HG03039 (cell line): Measurements from ENCODE around the gene FERMT3.

Source experiments
- ATAC-seq: cut with Tn5 transposase; IDR thresholded peaks from one replicate; pipeline ENCODE4 v1.9.1; 2021; ENCODE audit warnings: mild to moderate bottlenecking, moderate library complexity; ENCODE audit not compliant: unreplicated experiment

FERMT3 gene

GRCh38 chr11:64185693-64186491 is 20.6 kb upstream of the FERMT3 start, which contains the start of gene STIP1:
STIP1 (plus strand) TSS chr11:64186171; CDS start chr11:64186262, 91 bp downstream.
- peak; percentile 81 for ATAC-seq

- peak; percentile 0 for ATAC-seq
Observed at GRCh38 chr11:64186492-64187165, 19.9 kb upstream of the FERMT3 start.

GRCh38 chr11:64192434-64192833 is 14.1 kb upstream of the FERMT3 start:
- ATAC-seq, result no peak

- no peak for ATAC-seq
Observed at GRCh38 chr11:64196626-64197025, 9.9 kb upstream of the FERMT3 start.

- no peak for ATAC-seq
Observed at GRCh38 chr11:64198511-64198910, 8.0 kb upstream of the FERMT3 start.

DNA sequence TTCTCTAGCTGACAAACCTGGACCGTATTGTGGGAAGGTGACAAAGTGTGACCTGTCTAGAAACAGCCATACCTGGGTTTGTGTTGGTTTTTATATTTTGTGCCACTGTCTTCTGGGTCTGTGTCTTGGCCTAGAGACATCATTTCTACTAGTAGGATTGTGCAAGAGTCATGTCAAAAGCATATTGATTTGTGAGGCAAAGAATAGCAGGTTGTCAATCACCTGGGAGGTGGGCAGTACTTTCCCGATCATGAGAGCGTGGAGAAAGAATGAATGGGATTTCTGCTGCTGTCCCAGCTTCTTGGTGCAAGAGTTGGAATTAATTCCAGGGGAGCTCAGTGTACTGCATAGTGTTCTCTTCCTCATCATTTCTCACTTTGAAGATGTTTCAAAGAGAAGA is 5.0 kb upstream of the FERMT3 start:
- ATAC-seq, result no peak

DNA sequence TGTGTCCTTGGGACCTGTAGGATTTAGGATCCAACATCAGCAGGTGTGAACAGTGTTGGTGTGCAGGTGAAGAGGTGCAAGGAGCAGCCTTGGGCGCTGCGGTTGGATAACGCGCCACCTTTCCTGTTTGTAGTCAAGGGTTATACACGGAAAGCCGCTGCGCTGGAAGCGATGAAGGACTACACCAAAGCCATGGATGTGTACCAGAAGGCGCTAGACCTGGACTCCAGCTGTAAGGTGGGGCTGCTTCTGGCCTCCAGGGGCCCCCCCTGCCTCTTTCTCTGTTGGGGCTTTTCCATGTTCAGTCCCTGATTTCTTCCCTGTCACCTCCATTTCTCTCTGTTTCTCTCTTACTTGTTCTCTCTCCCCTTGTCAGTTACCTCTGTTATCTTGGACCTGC is 3.5 kb upstream of the FERMT3 start:
- no peak for ATAC-seq

DNA sequence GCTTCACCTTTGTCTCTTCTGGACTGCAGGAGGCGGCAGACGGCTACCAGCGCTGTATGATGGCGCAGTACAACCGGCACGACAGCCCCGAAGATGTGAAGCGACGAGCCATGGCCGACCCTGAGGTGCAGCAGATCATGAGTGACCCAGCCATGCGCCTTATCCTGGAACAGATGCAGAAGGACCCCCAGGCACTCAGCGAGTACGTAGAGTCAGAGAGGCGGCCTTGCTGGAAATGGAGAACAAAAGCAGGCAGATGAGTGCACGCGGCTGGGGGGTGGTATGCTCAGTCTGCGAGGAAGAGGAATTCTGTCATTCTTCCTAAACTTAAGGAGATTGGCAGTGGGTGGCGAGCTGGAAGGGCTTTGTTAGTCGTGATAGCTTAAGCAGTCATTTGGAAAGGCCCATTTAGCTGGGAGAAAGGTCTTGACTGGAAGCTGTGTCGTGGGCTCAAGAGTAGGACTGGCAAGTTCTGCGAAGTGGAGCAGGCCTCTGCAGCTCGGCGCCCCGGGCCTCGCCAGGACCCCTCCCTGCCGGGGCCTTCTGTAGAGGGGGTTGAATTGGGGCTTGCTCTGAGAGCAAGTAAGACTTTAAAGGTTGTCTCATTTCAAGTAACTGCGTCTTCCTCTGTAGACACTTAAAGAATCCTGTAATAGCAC is 3.0 kb upstream of the FERMT3 start:
- ATAC-seq, result no peak

DNA sequence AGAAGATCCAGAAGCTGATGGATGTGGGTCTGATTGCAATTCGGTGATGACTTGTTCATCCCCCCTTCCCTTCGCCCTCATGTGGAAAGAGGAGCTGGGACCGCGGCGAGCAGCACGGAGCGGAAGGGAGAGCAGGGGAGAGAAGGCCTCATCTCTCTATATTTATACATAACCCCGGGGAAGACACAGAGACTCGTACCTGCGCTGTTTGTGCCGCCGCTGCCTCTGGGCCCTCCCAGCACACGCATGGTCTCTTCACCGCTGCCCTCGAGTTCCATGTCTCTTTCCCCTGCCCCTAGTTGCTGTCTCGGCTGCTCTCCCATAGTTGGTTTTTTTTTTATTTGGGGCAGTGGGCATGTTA is 2.5 kb upstream of the FERMT3 start:
- ATAC-seq, result no peak

DNA sequence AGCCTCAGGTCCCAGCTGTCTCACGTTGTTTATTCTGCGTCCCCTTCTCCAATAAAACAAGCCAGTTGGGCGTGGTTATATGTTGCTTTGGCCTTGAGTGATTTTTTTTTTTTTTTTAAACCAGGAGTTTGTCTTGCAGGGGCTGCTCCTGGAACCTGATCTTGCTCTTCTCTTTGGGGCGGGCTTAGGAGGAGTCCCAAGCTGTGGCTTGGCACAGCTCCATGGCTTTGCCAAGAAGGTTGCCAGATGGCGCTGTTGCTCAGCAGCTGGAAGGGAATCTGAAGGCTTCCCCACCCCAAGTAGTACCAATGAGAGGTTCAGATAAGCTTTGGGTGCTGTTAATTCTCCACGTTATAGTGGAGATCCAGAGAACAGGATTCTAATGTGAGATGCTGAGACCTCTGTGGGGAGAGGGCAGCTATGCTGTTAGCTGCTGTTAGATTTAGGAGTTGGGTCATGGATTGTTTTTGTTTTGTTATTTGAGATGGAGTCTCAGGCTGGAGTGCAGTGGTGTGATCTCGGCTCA is 2.0 kb upstream of the FERMT3 start:
- ATAC-seq, result no peak

GRCh38 chr11:64207256-64208085 is 950 bp downstream of the FERMT3 start:
- no peak for ATAC-seq

DNA sequence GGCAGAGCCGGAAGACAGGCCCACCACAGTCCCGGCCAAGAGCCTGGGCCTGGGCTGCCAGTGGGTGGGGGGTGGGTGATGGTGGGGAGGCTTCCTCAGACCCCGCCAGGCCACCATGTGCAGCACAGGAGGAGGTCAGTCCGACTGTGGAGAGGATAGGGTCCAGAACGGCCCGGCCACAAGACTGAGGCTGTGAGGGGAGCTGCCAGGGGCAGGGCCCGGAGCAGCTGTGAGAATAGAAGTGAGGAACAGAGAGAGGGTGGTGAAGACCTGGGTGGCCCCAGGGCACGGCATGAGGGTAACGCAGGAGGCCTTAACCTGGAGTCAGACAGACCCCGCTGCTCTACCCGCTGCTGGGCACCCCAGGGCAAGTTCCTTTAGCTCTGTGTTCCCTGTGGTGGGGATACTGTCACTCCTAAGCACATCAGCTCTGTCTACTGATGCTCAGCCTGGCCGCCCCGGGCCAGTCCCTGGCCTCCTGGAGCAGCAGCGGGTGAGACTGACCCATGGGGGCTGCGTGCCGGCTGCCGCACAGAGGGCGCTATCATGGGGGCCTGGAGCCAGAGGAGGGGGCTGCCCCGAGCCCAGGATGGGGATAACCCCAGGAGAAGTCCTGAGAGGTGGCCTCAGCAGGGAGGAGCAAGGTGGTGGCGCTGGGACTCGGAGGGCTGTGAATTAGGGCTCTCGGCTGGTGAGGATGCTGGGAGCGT is 1.7 kb downstream of the FERMT3 start:
- no peak for ATAC-seq

GRCh38 chr11:64208796-64209562 is 2.5 kb downstream of the FERMT3 start:
- ATAC-seq, result no peak

GRCh38 chr11:64209563-64209843 is 3.0 kb downstream of the FERMT3 start:
- ATAC-seq, result no peak

DNA sequence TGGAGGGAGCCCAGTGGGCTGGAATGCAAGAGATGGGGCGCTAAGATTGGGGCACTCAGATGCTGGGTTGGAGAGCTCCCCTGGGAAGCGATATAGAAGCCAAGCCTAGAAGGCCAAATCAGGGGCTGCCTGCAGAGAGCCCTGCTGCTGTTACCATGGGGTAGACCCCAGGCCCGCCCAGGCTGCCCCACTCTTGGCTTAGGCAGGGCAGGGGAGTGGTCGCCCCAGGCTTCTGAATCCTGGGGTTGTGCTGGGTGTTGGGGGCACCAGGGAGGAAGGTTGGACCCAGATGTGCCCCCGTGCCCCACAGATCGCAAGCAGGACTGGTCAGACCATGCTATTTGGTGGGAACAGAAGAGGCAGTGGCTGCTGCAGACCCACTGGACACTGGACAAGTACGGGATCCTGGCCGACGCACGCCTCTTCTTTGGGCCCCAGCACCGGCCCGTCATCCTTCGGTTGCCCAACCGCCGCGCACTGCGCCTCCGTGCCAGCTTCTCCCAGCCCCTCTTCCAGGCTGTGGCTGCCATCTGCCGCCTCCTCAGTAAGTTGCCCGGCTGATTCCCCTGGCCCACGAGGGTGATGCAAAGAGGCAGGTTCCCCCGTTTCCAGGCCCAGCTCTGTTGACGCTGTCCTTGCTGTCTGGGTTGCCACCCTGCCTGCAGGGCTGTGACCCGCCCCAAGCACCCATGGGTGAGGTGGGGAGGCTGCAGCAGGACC is 3.9 kb downstream of the FERMT3 start:
- no peak for ATAC-seq

- no peak for ATAC-seq
Observed at GRCh38 chr11:64211181-64211872, 4.8 kb downstream of the FERMT3 start.

GRCh38 chr11:64216879-64217278 is 10.4 kb downstream of the FERMT3 start:
- no peak for ATAC-seq

DNA sequence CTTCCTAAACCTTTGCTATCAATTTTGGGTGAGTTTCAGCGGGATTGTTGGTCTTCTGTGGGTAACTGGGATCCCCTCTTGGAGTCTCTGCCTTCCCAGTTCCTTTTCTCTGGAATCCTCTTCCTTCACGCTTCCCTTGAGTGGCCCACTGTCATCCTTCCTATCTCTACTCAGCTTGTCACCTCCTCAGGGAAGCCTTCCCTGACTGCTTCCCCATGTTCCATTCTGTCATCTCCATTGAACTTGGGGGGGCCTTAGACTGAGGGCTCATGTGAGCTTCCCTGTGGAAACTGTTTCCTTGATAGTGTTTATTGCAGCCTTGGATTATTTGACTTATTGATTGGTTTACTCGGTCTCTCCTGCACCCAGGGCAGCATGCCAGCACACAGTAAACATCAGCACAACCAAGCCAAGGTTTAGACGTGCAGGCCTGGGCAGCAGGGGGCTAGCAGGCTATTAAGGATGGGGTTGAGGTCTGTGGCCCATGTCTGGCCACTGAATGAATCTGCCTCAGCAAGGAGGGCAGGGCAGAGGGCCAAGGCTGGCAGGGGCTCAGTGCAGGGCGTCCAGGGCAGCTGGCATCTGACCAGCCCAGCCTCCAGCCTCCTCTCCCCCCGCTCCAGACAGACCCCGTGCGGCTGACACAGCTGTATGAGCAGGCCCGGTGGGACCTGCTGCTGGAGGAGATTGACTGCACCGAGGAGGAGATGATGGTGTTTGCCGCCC is 12.3 kb downstream of the FERMT3 start:
- no peak for ATAC-seq
